G401 (cell line): ENCODE measurements around the gene CDS1. TPM values are rescaled to one million over a fixed set of nuclear protein-coding genes. Genes with fewer than 3 reads are reported as not detected.
A peak's percentile ranks its signal among the peaks of the same experiment; 100 is the strongest.

Experiments used
- DNase-seq: peaks from one replicate; pipeline ENCODE4 v3.0.0-alpha.2; 2015; ENCODE audit warnings: low spot score
- in situ Hi-C: cut with HindIII; loops from 2 replicates; pipeline ENCODE4 v1.10.0; 2016; ENCODE audit warnings: low sequenced_read_pairs, mixed read lengths
- total RNA-seq: library from RNA; depleted of rRNA; stranded (reverse); fragments of >200 nt; shearing (Covaris generic); gene quantifications from 2 replicates; pipeline ENCODE4 v1.2.3, GENCODE V29; 2014

CDS1 gene
- total RNA-seq, 1 experiment from 2014 or later, result not detected

DNA sequence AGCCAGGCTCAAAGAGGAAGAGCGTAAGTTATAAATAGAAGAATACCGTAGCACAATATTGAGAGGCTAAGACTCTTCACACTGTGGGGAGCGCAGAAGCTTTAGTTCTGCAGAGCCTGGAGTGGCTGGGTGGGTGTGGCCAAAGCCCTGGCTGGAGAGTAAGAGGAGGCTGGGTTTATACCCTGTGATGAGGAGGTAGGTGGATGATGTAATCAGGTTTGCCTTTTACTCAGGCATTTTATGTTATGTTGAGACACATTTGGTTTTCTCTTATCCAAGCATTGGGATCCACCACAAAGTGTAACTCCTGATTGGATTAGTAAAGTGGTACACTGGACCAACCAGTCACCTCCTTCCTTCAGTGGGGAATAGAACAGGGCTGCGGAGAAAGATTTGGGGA lies 13.9 kb downstream of the CDS1 start:
- in situ Hi-C loops, result no loop called here
- no peak for DNase-seq

DNA sequence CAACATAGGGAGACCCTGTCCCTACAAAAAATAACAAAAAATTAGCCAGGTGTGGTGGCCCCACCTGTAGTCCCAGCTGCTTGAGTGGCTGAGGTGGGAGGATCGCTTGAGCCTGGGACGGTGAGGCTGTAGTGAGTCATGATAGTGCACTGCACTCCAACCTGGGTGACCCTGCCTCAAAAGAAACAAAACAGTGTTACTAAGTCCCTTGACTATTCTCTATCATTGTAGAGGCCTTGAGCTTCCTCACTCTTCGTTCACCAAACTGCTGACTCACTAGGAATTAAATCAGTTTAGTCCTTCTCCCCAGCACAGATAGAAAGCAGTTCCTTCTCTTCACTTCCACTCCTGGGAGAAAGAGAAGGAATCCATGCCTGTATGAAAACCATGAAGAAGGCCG lies 14.5 kb downstream of the CDS1 start:
- no peak for DNase-seq
- in situ Hi-C loops, result no loop called here

DNA sequence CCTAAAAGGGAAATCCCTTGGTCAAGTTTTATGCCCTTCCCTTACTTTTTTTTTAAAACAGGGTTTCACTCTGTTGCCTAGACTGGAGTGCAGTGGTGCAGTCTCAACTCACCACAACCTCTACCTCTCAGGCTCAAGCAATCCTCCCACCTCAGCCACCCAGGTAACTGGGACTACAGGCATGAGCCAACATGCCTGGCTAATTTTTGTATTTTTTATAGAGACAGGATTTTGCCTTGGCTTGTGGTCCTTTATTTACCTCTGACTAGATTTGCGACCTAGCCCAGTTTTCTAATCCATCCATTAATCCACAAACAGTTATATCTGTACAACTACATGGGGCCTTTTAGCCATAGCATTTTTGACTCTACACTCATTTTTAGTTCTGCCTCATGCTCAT lies 23.7 kb downstream of the CDS1 start:
- no peak for DNase-seq
- in situ Hi-C loops, result no loop called here

DNA sequence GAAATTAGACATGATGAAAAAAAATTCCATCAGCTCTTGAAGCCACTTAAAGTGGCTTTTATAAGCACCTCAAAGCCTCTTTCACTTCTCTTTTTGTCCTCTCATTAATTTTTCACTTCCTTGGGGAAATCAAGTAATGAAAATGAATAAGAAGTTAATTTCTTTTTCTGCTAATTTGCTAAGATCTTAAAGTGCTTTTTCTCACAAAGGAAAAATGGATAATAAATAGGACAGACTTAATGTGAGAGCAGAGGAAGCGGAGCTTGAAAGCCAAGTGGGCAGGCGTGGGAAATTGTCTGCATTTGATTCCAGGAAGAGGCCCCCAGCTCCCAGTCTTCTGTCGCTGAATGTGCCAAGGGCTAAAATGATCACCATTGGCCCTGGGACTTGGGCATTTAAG lies 28.6 kb downstream of the CDS1 start:
- in situ Hi-C loops, result no loop called here
- DNase-seq, result no peak

DNA sequence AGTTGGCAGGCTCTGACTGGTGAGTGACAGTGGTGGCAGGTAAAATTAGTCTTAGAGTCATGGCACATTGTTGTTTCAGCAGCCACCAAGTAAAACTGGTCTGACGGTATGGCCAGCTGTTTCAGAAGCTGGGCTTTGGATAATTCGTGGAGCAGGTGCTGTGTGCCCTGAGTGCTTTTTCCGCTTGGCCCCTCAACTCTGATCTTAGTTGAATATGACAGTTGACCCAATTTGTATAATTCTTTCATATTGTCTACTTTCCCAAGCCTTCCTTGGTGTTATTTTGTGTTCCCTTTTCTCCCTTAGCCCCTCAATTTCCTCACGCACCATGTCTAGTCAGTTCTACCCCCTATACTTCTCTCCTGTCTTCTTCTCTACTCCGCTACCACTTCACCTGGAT lies 32.0 kb downstream of the CDS1 start:
- in situ Hi-C loops, result no loop called here
- DNase-seq, result no peak

DNA sequence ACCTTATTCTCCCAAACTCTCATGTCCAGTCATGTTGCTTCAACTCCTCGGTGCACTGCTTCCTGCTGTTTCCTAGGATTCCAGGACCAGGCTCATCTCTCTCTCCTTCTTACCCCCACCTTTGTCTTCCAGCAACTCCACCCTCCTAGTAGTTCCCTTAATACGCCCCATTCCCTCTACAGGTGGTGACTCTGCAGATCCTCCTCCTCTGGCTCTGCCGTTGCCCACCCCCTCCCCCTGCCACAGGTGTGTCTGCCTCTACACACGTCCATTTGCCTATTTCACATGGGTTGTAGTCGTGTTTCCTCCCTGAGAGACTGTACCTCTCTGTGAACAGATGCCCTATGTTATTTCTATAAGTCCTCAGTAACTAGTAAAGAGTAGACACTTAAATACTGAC lies 32.4 kb downstream of the CDS1 start:
- in situ Hi-C loops, result no loop called here
- DNase-seq, result no peak

DNA sequence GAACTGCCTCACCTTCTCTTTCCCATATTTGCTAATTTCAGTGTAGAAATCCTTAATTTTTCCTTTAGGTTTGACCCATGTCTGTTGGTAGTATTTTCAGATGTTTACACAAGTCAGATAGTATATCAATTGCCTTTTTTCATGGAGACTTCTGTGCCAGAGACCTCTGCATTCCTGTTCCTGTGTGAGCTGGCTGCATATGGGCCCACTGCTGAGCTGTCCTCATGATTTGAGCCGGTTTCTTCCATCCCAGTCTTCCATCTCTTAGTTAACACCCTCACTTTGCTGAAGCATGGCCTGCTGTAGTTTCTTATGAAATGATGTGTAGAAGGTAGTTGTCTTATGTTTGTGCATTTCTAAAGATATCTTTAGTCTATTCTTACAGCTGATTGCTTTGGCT lies 40.0 kb downstream of the CDS1 start:
- DNase-seq, result no peak
- in situ Hi-C loops, result no loop called here

DNA sequence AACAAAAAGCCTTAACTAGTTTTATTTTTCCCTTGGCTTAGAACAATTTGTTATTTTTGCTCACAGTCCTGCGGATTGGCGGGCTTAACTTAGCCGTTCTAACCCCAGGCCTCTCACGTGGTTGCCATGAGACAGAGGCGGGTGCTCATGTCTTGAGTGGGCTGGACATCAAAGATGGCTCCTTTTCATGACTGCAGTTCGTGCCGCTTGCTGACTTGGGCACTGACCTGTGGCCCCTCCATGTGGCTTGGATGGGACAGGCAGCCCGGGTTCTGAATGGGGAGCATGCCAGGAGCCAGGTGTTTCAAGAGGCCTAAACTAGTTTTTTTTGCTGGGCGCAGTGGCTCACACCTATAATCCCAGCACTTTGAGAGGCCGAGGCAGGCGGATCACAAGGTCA lies 40.7 kb downstream of the CDS1 start:
- in situ Hi-C loops, result no loop called here
- no peak for DNase-seq

DNA sequence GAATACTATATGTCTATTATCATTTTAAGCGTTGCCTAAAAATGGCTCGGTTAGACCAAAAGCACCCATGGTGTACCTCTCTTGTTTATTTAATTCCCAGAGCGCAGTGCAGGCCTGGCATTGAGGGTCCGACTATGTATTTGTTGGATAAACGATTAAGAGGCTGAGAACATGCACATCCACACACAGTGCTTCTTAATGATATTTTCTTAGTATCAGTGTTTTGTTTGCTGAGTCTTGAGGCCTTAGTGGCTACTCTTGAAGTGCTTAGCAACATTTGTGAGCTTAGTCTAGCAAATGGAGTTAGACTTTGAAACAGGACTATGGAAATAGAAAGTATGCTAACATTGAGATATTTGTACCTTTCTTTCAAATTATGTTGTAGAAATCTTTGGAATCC lies 43.7 kb downstream of the CDS1 start:
- DNase-seq, result no peak
- in situ Hi-C loops, result no loop called here

DNA sequence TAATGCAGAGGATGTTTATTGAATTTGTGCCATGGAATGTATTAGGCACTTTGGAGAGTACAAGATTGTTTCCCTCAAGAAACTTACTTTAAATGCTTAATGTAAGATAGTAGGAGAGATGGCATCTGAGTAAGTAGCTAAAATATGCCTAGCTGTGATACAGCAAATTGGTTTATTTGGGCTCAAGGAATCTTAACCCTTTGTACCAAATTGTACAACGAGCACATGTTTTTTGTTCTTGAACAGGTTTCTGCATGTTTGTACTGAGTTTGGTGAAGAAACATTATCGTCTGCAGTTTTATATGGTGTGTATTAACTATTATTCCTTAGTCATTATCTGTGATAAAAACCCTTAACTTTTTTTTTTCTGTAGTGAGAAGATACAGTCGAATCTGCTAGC lies 48.6 kb downstream of the CDS1 start:
- DNase-seq, result no peak
- in situ Hi-C loops, result no loop called here

DNA sequence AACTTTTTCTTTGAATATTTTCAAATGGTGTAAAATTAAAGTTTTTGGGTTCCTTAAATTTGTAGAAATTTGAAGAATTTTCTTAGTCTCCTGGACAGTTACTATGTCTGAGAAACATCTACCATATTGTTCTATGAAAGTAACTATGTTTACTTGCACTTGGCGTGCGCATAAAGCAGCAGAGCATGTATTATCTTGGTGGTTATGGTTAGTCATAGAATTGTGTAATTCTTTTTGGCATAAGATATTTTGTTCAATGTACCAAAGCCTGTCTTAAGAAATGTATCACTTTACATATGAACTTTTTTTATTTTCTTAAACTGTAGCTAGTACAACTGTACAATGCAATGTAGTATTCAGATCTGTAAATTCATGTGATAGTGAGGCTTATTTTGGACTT lies 49.2 kb downstream of the CDS1 start:
- in situ Hi-C loops, result no loop called here

DNA sequence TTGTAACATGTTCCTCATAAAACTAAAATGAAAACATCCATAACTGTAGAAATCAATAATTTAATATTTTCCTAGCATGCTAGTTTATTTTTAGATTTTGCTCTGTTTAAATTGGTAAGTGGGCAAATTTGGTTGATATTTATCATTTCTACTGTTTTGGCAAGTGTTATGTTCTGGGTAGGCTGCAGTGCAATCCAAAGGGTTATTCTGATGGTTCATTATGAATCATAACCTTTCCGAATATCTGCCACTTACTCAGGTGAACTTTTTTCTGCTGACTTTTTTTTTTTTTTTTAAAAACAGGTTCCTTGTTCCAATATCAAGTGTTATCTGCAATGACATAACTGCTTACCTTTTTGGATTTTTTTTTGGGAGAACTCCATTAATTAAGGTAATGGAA lies 52.0 kb downstream of the CDS1 start:
- DNase-seq, result no peak
- in situ Hi-C loops, result no loop called here

More for the DNA sequence above, 49.2 kb downstream of the CDS1 start:
- DNase-seq, result no peak

DNA sequence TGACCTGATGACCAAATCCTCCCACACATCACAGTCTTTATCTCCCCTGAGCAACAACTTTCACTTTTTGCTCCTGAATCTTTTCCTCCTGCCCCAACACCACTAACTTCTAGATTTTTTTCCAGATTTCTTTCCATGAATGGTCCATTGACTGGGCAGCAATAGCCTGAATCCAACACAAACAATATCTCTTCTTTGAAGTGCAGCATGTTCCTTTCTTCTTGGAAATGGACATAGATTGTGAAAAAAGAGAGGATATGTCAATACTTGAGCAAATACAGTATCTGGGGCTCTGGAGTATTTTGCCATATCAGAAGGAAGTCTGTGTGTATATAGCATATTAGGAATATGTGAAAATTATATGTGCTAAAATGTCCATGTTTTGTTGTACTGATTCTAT lies 55.2 kb downstream of the CDS1 start:
- in situ Hi-C loops, result no loop called here
- DNase-seq, result no peak

DNA sequence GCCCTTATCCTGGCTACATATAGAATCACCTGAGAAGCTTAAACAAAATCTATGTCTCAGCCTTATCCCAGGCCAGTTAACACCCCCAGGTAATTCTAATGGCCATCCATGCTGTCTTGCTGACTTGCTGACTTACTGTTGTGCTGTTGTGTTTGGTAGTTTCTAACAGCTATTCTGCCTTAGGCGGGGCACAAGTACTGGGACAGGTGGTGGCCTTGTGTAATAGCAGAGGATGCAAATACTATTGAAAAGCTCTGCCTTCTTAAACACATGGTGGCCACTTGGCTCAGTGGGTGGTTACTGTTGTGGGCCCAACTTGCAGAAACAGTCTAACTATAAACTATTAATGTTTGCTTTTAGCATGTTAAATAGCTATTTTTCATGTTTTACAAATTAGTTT lies 56.2 kb downstream of the CDS1 start:
- no peak for DNase-seq
- in situ Hi-C loops, result no loop called here

DNA sequence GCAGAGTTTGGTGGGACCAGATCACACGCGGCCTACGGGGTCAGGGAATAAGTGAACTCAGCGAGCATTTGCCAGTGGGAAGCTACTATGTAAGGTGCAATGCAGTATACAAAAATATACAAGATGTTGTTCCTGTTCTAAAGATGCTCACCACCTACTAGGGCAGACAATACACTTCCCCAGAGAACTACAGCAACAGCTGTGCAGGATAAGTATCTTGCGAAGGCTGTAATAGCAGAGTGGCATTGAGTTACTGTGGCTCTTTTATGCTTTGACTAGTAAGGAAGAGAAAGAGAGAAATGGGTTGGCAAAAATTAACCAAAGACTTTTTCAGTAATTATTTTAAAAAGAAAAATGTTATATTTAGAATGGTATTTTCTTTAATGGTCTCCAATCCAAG lies 61.2 kb downstream of the CDS1 start:
- in situ Hi-C loops, result no loop called here
- no peak for DNase-seq

DNA sequence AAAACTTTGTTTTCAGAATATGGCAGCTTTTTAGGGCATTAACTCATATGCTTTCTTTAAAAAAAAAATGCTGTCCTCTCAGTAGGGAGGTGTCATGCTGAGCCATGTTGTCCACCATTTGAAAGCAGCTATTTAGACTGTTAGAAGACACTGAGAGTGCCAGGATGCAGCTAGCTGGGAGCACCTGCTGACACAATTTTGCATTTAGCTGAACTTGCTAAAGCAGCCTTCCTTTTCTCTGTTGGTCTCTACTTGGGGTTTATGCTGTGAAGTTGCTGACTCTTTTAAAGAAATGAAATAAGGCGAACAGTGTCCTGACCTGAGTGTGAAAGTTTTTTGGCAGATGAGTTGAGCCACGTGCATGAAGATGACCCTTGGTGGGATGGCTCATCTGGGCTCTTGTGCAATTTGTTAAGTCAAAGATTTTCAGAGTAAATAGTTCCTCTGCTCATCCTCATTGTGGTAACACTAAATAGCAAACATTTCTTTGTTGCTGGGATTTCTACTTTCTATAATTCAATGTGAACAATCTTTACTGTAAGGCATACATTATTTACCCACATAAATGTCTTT lies 64.5 kb downstream of the CDS1 start:
- in situ Hi-C loops, result no loop called here

DNA sequence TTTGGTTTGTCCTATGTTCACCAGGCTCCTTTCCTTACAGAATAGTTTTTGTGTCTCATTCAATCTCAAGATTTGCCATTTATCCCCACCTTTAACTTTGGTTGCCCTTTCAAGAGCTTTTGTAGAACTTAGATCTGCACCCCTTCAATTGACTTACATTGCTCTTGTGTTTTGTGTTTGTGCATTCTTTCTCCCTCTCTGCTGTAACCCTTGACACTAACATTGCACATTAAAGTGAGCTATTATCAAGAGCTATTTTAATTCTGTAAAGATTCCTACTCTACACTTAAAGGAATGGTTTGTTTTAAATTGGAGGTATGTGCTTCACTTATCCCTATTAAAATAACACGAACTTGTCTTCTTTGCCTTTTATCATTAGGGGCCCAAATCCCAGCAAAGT lies 65.3 kb downstream of the CDS1 start:
- in situ Hi-C loops, result no loop called here
- no peak for DNase-seq

More for the DNA sequence above, 64.5 kb downstream of the CDS1 start:
- peak; percentile 41 for DNase-seq

DNA sequence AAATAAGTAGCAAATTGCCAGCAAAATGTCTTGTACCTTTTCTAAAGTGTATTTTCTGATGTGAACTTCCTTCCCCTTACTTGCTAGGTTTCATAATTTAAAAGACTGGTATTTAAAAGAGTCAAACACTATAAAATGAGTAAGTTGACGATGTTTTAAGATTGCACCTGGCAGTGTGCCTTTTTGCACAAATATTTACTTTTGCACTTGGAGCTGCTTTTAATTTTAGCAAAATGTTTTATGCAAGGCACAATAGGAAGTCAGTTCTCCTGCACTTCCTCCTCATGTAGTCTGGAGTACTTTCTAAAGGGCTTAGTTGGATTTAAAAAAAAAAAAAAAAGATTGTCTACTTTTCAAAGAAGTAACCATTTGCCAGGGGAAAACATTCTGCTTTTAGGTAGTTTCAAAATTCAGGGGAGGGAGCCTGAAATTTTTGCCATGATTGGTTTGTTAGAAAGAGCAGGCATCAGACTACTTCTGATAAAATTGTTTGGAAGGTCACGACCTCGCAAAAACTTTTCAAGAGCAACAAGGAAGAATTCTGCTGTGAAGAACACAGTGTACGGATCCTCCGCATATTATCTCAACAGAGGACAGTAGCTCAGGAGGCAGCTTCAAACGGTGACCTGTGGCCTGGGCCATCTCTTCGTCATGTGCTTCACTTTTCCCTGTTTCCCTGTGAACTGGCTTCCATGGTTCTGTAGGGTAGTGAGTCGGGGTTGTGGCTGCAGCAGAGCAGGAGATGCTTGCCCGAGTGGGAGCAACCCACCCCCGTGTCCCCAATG lies 66.1 kb downstream of the CDS1 start:
- in situ Hi-C loops, result no loop called here
- no peak for DNase-seq

DNA sequence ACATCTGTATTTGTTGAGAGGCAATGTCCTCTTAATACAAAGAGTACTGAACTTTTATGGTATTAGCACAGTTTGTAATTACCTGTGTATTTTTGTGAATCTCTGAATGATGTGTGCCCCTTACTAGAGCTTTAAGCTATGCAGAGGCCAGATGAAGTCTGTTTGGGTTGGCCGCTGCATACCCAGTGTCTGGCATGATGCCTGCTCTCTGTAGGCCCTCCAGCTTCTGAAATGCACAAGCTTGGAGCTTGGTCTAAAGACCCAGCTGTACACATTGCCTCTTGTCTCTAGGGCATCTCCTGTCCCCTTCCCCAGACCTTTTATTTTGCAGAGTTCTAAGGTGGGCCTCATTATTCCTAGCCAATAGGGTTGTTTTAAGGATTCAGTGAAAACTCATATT lies 68.6 kb downstream of the CDS1 start:
- in situ Hi-C loops, result no loop called here
- no peak for DNase-seq

DNA sequence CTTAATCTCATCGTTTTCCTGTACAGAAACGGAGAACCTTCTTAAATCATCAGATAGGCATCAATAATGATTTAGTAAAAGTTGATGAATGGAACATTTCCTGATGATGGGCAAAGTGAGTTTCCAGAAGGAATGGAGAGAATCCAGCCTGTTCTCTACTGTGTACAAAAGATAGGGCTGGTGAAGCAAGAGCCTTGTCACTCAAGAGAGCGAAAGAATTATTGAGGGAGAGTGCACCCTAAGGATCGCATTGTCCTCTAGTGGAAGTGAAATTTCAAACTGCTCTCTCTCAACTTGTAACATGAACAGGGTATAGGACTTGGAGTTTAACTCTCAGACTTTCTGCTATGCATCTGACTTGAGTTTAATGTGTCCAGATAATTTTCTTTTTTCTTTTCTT lies 69.6 kb downstream of the CDS1 start:
- no peak for DNase-seq
- in situ Hi-C loops, result no loop called here

DNA sequence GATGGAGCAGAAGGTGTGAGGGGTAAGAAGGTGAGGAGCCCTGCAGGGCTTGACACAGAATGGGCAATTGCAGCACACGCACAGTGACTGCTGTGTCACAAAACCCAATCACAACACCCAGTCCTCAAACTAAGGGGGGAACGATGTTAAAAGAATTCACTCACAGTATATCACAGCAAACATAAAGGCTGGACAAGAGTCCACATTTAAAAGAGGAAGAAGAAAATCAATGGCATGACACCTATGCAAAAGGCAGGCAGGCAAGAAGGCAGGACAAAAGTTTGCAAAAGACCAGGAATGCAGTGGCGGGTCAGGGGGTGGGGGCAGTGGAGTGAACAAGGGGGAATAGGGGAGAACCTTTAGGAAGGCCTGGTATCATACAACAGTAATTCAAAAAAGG lies 77.7 kb downstream of the CDS1 start:
- in situ Hi-C loops, result no loop called here
- DNase-seq, result no peak
